ENCODE data around the gene SCMH1.
"Not testable (repeated sequence)": the region's sequence is repeated elsewhere in the genome, so short reads cannot be mapped to it uniquely, and the experiment has no call there.

The SCMH1 gene

DNA sequence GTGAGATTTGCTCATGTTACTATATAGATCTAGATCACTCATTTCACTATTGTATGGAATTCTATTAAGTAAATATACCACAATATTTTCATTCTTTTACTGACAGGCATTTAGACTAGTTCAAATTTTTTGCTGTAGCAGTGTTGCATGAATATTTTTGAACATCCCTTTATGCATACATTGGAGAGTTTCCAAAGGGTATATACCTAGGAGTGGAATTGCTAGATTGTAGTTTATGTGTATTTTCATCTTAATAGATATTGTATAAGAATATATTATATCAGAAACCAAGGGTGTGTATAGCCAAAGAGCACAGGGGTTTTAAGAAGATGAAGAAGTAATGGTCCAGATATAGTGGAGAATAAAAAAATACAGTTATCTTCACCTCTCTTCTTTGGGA is 6.2 kb downstream of the SCMH1 start:
- in situ Hi-C loops (cut with MboI; ENCODE audit: low sequenced_read_pairs, unreplicated experiment) = no loop called here
- DNase-seq (ENCODE audit: low spot score) = no peak
- TF ChIP-seq, protein P1, sequence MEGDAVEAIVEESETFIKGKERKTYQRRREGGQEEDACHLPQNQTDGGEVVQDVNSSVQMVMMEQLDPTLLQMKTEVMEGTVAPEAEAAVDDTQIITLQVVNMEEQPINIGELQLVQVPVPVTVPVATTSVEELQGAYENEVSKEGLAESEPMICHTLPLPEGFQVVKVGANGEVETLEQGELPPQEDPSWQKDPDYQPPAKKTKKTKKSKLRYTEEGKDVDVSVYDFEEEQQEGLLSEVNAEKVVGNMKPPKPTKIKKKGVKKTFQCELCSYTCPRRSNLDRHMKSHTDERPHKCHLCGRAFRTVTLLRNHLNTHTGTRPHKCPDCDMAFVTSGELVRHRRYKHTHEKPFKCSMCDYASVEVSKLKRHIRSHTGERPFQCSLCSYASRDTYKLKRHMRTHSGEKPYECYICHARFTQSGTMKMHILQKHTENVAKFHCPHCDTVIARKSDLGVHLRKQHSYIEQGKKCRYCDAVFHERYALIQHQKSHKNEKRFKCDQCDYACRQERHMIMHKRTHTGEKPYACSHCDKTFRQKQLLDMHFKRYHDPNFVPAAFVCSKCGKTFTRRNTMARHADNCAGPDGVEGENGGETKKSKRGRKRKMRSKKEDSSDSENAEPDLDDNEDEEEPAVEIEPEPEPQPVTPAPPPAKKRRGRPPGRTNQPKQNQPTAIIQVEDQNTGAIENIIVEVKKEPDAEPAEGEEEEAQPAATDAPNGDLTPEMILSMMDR (IDR thresholded peaks at IDR 0.05; ENCODE audit: borderline replicate concordance, control extremely low read depth, extremely low read depth, insufficient read depth, missing control alignments) = no peak

DNA sequence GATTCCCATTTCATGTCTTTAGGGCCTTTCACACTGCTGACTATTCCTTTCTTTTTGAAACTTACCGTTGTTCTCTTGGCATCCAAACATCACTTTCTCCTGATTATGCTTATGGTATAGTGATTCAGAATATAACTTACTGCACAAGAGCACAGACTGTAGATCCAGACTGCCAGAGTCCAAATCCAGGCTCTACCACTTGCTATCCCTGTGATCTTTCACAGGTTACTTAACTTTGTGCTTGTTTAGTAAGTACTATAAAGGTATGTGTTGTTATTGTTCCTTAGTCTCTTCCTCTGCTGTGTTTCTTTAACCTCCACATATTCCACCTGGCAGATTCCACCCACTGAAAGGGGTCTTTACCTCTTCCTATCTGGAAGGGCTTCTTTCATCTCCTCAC is 8.4 kb downstream of the SCMH1 start:
- TF ChIP-seq, protein P1 (IDR thresholded peaks at IDR 0.05; ENCODE audit: borderline replicate concordance, control extremely low read depth, extremely low read depth, insufficient read depth, missing control alignments) = no peak
- in situ Hi-C loops (cut with MboI; ENCODE audit: low sequenced_read_pairs, unreplicated experiment) = no loop called here

DNA sequence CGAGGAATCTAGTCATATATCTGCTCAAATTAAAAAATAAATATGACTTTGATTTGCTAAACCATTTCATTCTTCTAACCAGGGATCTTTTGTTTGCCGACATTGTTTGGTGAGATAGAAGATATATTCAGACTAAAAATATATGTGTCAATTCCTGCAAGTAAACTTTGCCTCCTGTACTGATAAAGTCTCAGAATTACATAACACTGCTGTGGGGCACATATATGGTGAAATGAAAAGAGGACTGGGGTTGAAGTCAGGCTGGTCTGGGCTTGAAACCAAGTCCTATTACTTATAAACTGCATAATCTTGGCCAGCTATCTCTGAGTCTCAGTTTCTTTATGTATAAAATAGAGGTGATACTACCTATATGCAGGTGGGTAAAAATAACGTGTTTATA is 9.8 kb downstream of the SCMH1 start:
- DNase-seq (ENCODE audit: low spot score) = no peak
- in situ Hi-C loops (cut with MboI; ENCODE audit: low sequenced_read_pairs, unreplicated experiment) = no loop called here
- TF ChIP-seq, protein P1 (IDR thresholded peaks at IDR 0.05; ENCODE audit: borderline replicate concordance, control extremely low read depth, extremely low read depth, insufficient read depth, missing control alignments) = no peak

More for the DNA sequence above, 8.4 kb downstream of the SCMH1 start:
- no peak for DNase-seq (ENCODE audit: low spot score)

DNA sequence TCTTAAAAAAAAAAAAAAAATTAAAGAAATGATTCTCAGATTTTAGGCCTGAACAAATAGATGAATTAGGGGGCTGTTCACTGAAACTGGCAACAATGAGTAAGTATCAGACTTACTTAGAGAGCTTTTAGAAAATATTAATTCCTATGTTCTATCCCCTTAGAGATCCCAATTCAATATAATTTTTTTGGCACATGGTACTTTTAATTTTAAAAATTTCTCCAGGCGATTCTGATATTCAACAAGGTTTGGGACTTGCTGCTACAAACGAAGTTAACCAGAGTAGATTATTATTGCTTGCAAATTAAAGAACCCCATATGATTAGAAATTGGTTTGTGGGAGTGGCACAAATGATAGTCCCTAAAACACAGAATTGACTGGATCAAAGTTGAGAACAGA is 11.4 kb downstream of the SCMH1 start:
- no peak for DNase-seq (ENCODE audit: low spot score)
- TF ChIP-seq, protein P1 (IDR thresholded peaks at IDR 0.05; ENCODE audit: borderline replicate concordance, control extremely low read depth, extremely low read depth, insufficient read depth, missing control alignments) = no peak
- in situ Hi-C loops (cut with MboI; ENCODE audit: low sequenced_read_pairs, unreplicated experiment) = no loop called here

DNA sequence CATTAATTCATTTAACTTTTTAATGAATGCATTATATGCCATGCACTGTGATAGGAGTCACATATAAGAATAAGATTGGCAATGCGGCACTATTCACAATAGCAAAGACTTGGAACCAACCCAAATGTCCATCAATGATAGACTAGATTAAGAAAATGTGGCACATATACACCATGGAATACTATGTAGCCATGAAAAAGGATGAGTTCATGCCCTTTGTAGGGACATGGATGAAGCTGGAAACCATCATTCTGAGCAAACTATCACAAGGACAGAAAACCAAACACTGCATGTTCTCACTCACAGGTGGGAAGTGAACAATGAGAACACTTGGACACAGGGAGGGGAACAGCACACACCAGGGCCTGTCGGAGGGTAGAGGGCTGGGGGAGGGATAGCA is 12.9 kb downstream of the SCMH1 start:
- in situ Hi-C loops (cut with MboI; ENCODE audit: low sequenced_read_pairs, unreplicated experiment) = not testable (repeated sequence)

DNA sequence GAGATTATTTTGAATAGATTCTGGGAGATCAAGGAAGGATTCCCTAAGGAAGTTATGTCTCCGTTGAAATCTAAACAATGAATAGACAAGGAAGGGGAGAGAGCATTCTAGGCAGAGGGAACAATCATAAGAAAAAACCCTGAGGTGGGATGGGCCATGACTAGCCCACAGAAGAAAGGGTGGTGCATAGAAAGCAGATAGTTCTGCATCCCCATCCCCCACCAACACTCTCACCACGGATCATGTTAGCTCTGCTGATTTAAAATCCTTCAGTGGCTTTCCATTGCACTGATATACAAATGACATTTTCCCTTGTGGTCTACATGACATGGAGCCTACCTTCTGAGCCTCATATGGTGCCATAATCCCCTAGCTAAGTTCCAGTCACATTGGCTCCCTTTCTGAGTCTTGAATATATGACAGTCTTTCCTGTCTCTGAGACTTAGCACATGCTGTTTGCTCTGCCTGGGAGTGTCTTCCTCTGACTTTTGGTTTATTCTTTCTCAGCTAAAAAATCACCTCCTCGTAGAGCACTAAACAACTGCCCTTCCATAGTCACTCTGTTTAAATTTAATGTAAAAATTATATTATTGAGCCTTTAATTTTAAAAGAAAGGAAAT is 15.2 kb downstream of the SCMH1 start:
- TF ChIP-seq, protein P1 (IDR thresholded peaks at IDR 0.05; ENCODE audit: borderline replicate concordance, control extremely low read depth, extremely low read depth, insufficient read depth, missing control alignments) = no peak
- no peak for DNase-seq (ENCODE audit: low spot score)
- in situ Hi-C loops (cut with MboI; ENCODE audit: low sequenced_read_pairs, unreplicated experiment) = no loop called here

More for the DNA sequence above, 12.9 kb downstream of the SCMH1 start:
- DNase-seq (ENCODE audit: low spot score) = not testable (repeated sequence)

DNA sequence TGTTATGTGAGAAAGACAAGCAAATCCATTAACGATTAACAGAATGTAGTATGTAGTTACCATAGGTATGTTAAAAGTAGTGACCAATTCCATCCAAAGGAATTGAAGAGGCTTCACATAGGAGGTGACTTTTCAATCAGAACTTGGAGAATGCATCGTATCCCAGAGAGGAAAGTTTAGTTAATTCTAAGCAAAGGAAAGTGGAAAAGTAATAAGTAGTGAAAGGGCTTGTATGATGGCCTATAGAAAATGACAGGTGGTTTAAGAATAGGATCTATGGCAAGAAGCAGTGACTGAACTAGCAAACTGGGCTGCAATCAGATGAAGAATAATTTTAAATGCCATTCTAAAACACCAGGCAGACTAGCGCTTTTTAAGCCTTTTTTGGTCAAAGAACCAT is 16.6 kb downstream of the SCMH1 start:
- DNase-seq (ENCODE audit: low spot score) = no peak
- TF ChIP-seq, protein P1 (IDR thresholded peaks at IDR 0.05; ENCODE audit: borderline replicate concordance, control extremely low read depth, extremely low read depth, insufficient read depth, missing control alignments) = no peak
- in situ Hi-C loops (cut with MboI; ENCODE audit: low sequenced_read_pairs, unreplicated experiment) = no loop called here

All from GM13976 (cell line).